ENCODE results near the gene DUSP15. TPM values are rescaled to one million over a fixed set of nuclear protein-coding genes. Genes with fewer than 3 reads are reported as not detected.

Gene DUSP15
- total and polyA plus RNA-seq, 2 of the 4 experiments (the other 2 are of a cell fraction): not detected

DNA sequence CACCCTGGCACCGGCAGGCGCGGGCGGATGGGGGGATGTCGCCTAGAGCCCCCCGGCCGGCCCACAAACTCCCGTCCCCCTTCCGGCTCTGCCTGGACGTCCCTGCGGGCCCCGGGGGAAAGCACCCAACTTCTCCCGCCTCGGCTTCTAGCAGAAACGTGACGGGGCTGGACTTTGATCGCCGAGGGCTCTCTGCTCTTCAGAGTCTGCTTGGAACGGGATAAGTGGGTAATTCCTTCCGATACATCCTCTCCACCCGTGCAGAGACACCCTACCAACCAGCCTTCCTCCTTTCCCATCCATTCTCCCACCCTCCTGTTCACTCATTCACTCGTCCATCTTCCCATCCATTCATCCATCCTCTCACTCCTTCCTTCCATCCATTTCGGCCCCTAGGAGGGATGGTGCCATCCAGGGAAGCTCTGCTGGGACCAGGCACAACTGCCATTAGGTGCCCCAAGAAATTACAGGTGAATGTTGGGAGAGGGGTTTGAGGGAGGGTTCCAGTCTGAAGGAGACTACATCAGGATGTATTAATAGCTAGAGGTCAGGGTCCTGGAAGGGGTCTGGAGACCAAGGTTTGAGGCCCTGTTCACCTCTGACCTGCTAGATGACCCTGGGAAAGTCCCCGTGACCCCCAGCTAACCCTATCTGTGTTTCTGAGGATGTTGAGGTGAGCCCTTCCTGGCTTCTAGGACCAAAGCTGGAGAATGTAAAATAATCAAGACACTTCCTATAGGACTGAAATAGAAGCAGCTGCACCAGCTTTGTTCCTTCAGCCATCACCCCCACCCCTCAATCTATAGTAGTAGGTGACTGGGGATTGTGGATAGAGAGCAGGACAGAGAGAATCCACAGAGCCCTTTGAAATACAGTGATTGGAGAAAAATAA is 645 bp upstream of the DUSP15 start:
- Histone ChIP-seq H3K4me1 (ENCODE audit: control insufficient read depth, insufficient read depth, low read length) (no peaks in the 10 kb centered on the region), H3K4me3 (ENCODE audit: insufficient read depth, low read depth, low read length) (peak overlapping the region; percentile 5; the same call in 1 of the 2 replicates), H3K36me3 (ENCODE audit: control insufficient read depth, insufficient read depth, low read length) (no peaks in the 10 kb centered on the region), H3K23ac (ENCODE audit: low read depth, low read length) (peak overlapping the region; percentile 66), H2BK20ac (ENCODE audit: low read depth, low read length) (no peak overlapping the region), H3K79me1 (ENCODE audit: low read depth in 1 of 2, low read length in 2 of 2) (no peaks in the 10 kb centered on the region), H3K4ac (ENCODE audit: low read depth, low read length) (no peak overlapping the region), H4K5ac (ENCODE audit: low read depth, low read length) (no peak overlapping the region), H3K27ac (ENCODE audit: insufficient read depth, low read length) (no peak overlapping the region), H2AK5ac (ENCODE audit: low read depth, low read length) (no peak overlapping the region; the same call in 1 of the 2 replicates), H2BK15ac (ENCODE audit: low read depth, low read length) (no peak overlapping the region), H3K18ac (ENCODE audit: low read depth, low read length) (no peak overlapping the region), H3K4me2 (ENCODE audit: low read depth, low read length) (no peak overlapping the region; the same call in 1 of the 2 replicates), H2AFZ (replicated peaks; ENCODE audit: low read length, poor library complexity) (peak overlapping the region; percentile 49), H2BK120ac (ENCODE audit: low read depth, low read length) (no peak overlapping the region), H3K9ac (ENCODE audit: low read depth, low read length) (no peak overlapping the region), H4K8ac (ENCODE audit: low read depth in 2 of 2, low read length in 2 of 2) (no peak overlapping the region), H2AK9ac (replicated peaks; ENCODE audit: low read depth, low read length, poor library complexity) (no peak overlapping the region), H3K9me3 (ENCODE audit: control insufficient read depth, insufficient read depth, low read length) (peaks cover 2% of the 10 kb centered on the region; the same call in 1 of the 2 replicates), H3K14ac (replicated peaks; ENCODE audit: low read depth, low read length) (no peak overlapping the region), H3K27me3 (ENCODE audit: control insufficient read depth, insufficient read depth, low read length) (peaks cover 63% of the 10 kb centered on the region), H3K56ac (ENCODE audit: extremely low read depth, insufficient read depth, low read length) (no peak overlapping the region), H2BK5ac (ENCODE audit: low read depth, low read length, poor library complexity, severe bottlenecking) (no peak overlapping the region), H4K91ac (ENCODE audit: insufficient read depth, low read depth, low read length) (no peak overlapping the region), H3K9me1 (ENCODE audit: insufficient read depth, low read length) (no peaks in the 10 kb centered on the region), H4K20me1 (ENCODE audit: insufficient read depth, low read length) (no peaks in the 10 kb centered on the region)
- in situ Hi-C loops (cut with MboI; ENCODE audit: low sequenced_read_pairs) (no loop called here), intact Hi-C loops (cut with micrococcal nuclease) (no loop called here), dilution Hi-C loops (cut with HindIII; ENCODE audit: low sequenced_read_pairs, unreplicated experiment) (no loop called here)
- ATAC-seq (ENCODE audit: low read depth) (no peak), DNase-seq (no peak)
- 4% methylated on average over 17 of the region's 24 CpGs; no CpG with 5 or more reads in 1 of the 2 experiments for WGBS, 2 experiments (ENCODE audit: extremely low coverage in 2 of 2, insufficient read length in 1 of 2)
- no TSS peak for BruUV-seq (replicated peaks)
- TF ChIP-seq SMC3 (IDR thresholded peaks at IDR 0.05; ENCODE audit: low read depth, low read length): no peak
- no peak for TF ChIP-seq RAD21 (IDR thresholded peaks at IDR 0.05; ENCODE audit: low read length)
- TF ChIP-seq, protein P1, sequence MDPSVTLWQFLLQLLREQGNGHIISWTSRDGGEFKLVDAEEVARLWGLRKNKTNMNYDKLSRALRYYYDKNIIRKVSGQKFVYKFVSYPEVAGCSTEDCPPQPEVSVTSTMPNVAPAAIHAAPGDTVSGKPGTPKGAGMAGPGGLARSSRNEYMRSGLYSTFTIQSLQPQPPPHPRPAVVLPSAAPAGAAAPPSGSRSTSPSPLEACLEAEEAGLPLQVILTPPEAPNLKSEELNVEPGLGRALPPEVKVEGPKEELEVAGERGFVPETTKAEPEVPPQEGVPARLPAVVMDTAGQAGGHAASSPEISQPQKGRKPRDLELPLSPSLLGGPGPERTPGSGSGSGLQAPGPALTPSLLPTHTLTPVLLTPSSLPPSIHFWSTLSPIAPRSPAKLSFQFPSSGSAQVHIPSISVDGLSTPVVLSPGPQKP (IDR thresholded peaks at IDR 0.05; ENCODE audit: borderline replicate concordance, low read depth, low read length): no peak
- no peak for TF ChIP-seq POLR2A (IDR thresholded peaks at IDR 0.05; ENCODE audit: low read depth, low read length)
- no peak for TF ChIP-seq MXI1 (IDR thresholded peaks at IDR 0.05; ENCODE audit: borderline replicate concordance, low read depth, low read length)
- CTCF ChIA-PET: interaction anchor here (1.5 kb wide), 1 partner anchor 19 kb away, joined by 4 read pairs; no protein-coding TSS in a partner anchor
- POLR2A ChIA-PET (ENCODE audit: unreplicated experiment): no interaction called here
